WTC11 (cell line): ENCODE measurements around the gene CIBAR2. TPM values are rescaled to one million over a fixed set of nuclear protein-coding genes. Genes with fewer than 3 reads are reported as not detected.

Experiments used
- ATAC-seq: fragments of 200-7000 bp; cut with Tn5 transposase; 2 replicates; pipeline ENCODE4 v1.10.0; 2021; ENCODE audit warnings: mild to moderate bottlenecking, moderate library complexity
- CTCF ChIA-PET: fragments of 300-600 bp; sonication (Branson Sonifier 250); formaldehyde crosslinking; loops from one replicate; lab custom pipeline; 2021; ENCODE audit warnings: antibody characterized with exemption; lab: Charles Lee
- POLR2A ChIA-PET: fragments of 350-600 bp; sonication (Branson Sonifier 250); formaldehyde crosslinking; loops from one replicate; lab custom pipeline; 2021; ENCODE audit warnings: antibody characterized with exemption; lab: Charles Lee
- DNase-seq: peaks from one replicate; pipeline ENCODE4 v3.0.0; 2021; ENCODE audit warnings: low spot score
- H3K27ac Mint-ChIP-seq: 2 replicates; pipeline ENCODE4 v1.8.0; 2021; ENCODE audit warnings: mixed read lengths
- H3K27me3 Mint-ChIP-seq: 2 replicates; pipeline ENCODE4 v1.8.0; 2021; ENCODE audit warnings: low read depth, mild to moderate bottlenecking, moderate library complexity, mixed read lengths
- H3K36me3 Mint-ChIP-seq: 2 replicates; pipeline ENCODE4 v1.8.0; 2021; ENCODE audit warnings: mixed read lengths
- H3K4me1 Mint-ChIP-seq: 2 replicates; pipeline ENCODE4 v1.8.0; 2022; ENCODE audit warnings: mixed read lengths
- H3K4me3 Mint-ChIP-seq: 2 replicates; pipeline ENCODE4 v1.8.0; 2021; ENCODE audit warnings: mild to moderate bottlenecking, moderate library complexity, mixed read lengths
- H3K9me3 Mint-ChIP-seq: 2 replicates; pipeline ENCODE4 v1.8.0; 2021; ENCODE audit warnings: mixed read lengths
- FOXP1 ChIP-seq: sonication (generic); formaldehyde crosslinking; IDR thresholded peaks from 2 replicates; pipeline ENCODE4 v1.8.0; 2022; ENCODE audit warnings: missing genetic modification reagents, mild to moderate bottlenecking, moderate library complexity, borderline replicate concordance
- IRF2 ChIP-seq: sonication (generic); formaldehyde crosslinking; IDR thresholded peaks from 2 replicates; pipeline ENCODE4 v1.8.0; 2022; ENCODE audit warnings: low read depth, missing genetic modification reagents, borderline replicate concordance
- NFATC4 ChIP-seq: fragments of 250-450 bp; sonication (Bioruptor Pico); IDR thresholded peaks from 2 replicates; pipeline ENCODE4 v1.9.0; 2021; ENCODE audit warnings: mild to moderate bottlenecking
- NR2C2 ChIP-seq: sonication (generic); formaldehyde crosslinking; IDR thresholded peaks from 2 replicates; pipeline ENCODE4 v1.8.0; 2022; ENCODE audit warnings: mild to moderate bottlenecking, missing genetic modification reagents
- PRRX2 ChIP-seq: fragments of 250-450 bp; sonication (Bioruptor Pico); IDR thresholded peaks from 2 replicates; pipeline ENCODE4 v1.8.0; 2021; ENCODE audit warnings: mild to moderate bottlenecking
- TEAD1 ChIP-seq: sonication (generic); formaldehyde crosslinking; IDR thresholded peaks from 2 replicates; pipeline ENCODE4 v1.8.0; 2022; ENCODE audit warnings: mild to moderate bottlenecking, missing genetic modification reagents
- TEAD4 ChIP-seq: sonication (generic); formaldehyde crosslinking; IDR thresholded peaks from 2 replicates; pipeline ENCODE4 v1.8.0; 2022; ENCODE audit warnings: mild to moderate bottlenecking, missing genetic modification reagents
- TP53 ChIP-seq: sonication (generic); formaldehyde crosslinking; IDR thresholded peaks from 2 replicates; pipeline ENCODE4 v1.8.1; 2023; ENCODE audit warnings: mild to moderate bottlenecking, missing genetic modification reagents
- ZBTB21 ChIP-seq: sonication (generic); formaldehyde crosslinking; IDR thresholded peaks from 2 replicates; pipeline ENCODE4 v1.8.1; 2023; ENCODE audit warnings: mild to moderate bottlenecking, missing genetic modification reagents, borderline replicate concordance
- ZNF219 ChIP-seq: sonication (generic); formaldehyde crosslinking; IDR thresholded peaks from 2 replicates; pipeline ENCODE4 v1.8.0; 2023; ENCODE audit warnings: missing genetic modification reagents, mild to moderate bottlenecking, borderline replicate concordance
- ZNF396 ChIP-seq: fragments of 250-450 bp; sonication (Bioruptor Pico); IDR thresholded peaks from 2 replicates; pipeline ENCODE4 v1.8.0; 2021; ENCODE audit warnings: mild to moderate bottlenecking, moderate library complexity, borderline replicate concordance
- total RNA-seq: library from RNA; stranded (reverse); gene quantifications from 3 replicates; pipeline ENCODE4 v1.2.3, GENCODE V29; 2021
- TF ChIP-seq, protein P1 (sequence below): sonication (generic); formaldehyde crosslinking; IDR thresholded peaks from 2 replicates; pipeline ENCODE4 v1.8.0; 2022; ENCODE audit warnings: missing genetic modification reagents
- TF ChIP-seq, protein P2 (sequence below): sonication (generic); formaldehyde crosslinking; IDR thresholded peaks from 2 replicates; pipeline ENCODE4 v1.8.1; 2022; ENCODE audit warnings: low read depth, mild to moderate bottlenecking, moderate library complexity, missing genetic modification reagents, borderline replicate concordance
- TF ChIP-seq, protein P3 (sequence below): sonication (generic); formaldehyde crosslinking; IDR thresholded peaks from 2 replicates; pipeline ENCODE4 v1.8.0; 2023; ENCODE audit warnings: missing genetic modification reagents, mild to moderate bottlenecking, borderline replicate concordance
- TF ChIP-seq, protein P4 (sequence below): fragments of 250-450 bp; sonication (Bioruptor Pico); IDR thresholded peaks from 2 replicates; pipeline ENCODE4 v1.9.0; 2021; ENCODE audit warnings: mild to moderate bottlenecking
- TF ChIP-seq, protein P5 (sequence below): sonication (generic); formaldehyde crosslinking; IDR thresholded peaks from 2 replicates; pipeline ENCODE4 v1.8.0; 2023; ENCODE audit warnings: missing genetic modification reagents
- TF ChIP-seq, protein P6 (sequence below): sonication (generic); formaldehyde crosslinking; IDR thresholded peaks from 2 replicates; pipeline ENCODE4 v1.8.1; 2023; ENCODE audit warnings: mild to moderate bottlenecking, missing genetic modification reagents, borderline replicate concordance

Gene CIBAR2
- total RNA-seq, 1 experiment from 2014 or later = not detected

DNA sequence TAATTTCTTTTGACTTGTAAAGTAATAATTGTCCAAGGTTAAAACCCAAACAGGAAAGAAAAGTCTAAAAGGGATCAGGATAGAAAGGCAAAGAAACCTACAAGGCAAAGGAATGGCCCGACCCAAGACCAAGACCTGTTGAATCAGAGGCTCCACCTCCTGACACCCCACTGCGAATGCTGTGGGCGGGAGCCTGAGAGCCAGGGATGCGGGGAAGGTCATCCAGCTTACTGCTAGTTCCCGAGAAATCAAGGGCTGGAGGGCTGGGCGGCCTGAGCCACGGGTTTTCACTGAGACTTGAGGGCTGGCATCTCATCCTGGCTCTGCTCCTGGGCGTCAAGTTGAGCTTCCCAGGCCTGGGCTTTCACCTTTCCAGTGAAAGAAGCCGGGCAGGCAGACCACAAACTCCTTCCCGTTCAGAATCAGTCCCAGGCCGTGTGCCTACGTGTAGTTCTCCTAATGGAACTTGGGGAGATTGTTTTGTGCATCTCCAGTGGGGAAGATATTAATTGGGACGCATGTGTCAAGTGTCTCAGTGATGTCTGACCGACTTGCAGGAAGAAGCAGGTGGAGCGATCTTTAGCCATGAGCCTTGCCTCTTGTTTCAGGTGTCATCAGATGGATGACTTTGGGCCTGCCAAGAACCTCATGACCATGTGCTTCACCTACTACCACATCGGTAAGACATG, 36.9 kb downstream of the CIBAR2 start:
- H3K9me3 Mint-ChIP-seq = no peaks in the 10 kb centered on the region
- TF ChIP-seq, protein P1, sequence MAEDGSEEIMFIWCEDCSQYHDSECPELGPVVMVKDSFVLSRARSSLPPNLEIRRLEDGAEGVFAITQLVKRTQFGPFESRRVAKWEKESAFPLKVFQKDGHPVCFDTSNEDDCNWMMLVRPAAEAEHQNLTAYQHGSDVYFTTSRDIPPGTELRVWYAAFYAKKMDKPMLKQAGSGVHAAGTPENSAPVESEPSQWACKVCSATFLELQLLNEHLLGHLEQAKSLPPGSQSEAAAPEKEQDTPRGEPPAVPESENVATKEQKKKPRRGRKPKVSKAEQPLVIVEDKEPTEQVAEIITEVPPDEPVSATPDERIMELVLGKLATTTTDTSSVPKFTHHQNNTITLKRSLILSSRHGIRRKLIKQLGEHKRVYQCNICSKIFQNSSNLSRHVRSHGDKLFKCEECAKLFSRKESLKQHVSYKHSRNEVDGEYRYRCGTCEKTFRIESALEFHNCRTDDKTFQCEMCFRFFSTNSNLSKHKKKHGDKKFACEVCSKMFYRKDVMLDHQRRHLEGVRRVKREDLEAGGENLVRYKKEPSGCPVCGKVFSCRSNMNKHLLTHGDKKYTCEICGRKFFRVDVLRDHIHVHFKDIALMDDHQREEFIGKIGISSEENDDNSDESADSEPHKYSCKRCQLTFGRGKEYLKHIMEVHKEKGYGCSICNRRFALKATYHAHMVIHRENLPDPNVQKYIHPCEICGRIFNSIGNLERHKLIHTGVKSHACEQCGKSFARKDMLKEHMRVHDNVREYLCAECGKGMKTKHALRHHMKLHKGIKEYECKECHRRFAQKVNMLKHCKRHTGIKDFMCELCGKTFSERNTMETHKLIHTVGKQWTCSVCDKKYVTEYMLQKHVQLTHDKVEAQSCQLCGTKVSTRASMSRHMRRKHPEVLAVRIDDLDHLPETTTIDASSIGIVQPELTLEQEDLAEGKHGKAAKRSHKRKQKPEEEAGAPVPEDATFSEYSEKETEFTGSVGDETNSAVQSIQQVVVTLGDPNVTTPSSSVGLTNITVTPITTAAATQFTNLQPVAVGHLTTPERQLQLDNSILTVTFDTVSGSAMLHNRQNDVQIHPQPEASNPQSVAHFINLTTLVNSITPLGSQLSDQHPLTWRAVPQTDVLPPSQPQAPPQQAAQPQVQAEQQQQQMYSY (CRISPR knock-in tag) = no peak
- TF ChIP-seq, protein P2, sequence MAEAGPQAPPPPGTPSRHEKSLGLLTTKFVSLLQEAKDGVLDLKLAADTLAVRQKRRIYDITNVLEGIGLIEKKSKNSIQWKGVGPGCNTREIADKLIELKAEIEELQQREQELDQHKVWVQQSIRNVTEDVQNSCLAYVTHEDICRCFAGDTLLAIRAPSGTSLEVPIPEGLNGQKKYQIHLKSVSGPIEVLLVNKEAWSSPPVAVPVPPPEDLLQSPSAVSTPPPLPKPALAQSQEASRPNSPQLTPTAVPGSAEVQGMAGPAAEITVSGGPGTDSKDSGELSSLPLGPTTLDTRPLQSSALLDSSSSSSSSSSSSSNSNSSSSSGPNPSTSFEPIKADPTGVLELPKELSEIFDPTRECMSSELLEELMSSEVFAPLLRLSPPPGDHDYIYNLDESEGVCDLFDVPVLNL = no peak
- TF ChIP-seq, protein P3, sequence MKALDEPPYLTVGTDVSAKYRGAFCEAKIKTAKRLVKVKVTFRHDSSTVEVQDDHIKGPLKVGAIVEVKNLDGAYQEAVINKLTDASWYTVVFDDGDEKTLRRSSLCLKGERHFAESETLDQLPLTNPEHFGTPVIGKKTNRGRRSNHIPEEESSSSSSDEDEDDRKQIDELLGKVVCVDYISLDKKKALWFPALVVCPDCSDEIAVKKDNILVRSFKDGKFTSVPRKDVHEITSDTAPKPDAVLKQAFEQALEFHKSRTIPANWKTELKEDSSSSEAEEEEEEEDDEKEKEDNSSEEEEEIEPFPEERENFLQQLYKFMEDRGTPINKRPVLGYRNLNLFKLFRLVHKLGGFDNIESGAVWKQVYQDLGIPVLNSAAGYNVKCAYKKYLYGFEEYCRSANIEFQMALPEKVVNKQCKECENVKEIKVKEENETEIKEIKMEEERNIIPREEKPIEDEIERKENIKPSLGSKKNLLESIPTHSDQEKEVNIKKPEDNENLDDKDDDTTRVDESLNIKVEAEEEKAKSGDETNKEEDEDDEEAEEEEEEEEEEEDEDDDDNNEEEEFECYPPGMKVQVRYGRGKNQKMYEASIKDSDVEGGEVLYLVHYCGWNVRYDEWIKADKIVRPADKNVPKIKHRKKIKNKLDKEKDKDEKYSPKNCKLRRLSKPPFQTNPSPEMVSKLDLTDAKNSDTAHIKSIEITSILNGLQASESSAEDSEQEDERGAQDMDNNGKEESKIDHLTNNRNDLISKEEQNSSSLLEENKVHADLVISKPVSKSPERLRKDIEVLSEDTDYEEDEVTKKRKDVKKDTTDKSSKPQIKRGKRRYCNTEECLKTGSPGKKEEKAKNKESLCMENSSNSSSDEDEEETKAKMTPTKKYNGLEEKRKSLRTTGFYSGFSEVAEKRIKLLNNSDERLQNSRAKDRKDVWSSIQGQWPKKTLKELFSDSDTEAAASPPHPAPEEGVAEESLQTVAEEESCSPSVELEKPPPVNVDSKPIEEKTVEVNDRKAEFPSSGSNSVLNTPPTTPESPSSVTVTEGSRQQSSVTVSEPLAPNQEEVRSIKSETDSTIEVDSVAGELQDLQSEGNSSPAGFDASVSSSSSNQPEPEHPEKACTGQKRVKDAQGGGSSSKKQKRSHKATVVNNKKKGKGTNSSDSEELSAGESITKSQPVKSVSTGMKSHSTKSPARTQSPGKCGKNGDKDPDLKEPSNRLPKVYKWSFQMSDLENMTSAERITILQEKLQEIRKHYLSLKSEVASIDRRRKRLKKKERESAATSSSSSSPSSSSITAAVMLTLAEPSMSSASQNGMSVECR (CRISPR knock-in tag) = no peak
- TF ChIP-seq ZNF396 (CRISPR knock-in tag) = no peak
- no peak for TF ChIP-seq NR2C2 (CRISPR knock-in tag)
- 0 out of 2 replicates have a peak, but pooled peaks have one; percentile 15 for TF ChIP-seq FOXP1 (CRISPR knock-in tag)
- TF ChIP-seq, protein P4, sequence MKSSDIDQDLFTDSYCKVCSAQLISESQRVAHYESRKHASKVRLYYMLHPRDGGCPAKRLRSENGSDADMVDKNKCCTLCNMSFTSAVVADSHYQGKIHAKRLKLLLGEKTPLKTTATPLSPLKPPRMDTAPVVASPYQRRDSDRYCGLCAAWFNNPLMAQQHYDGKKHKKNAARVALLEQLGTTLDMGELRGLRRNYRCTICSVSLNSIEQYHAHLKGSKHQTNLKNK (CRISPR knock-in tag) = no peak
- peaks cover 13% of the 10 kb centered on the region for H3K36me3 Mint-ChIP-seq
- ChIA-PET CTCF (interaction anchor here (1.0 to 3.6 kb wide), 5 partner anchors 8 to 48 kb away, joined by 4 to 23 read pairs (median 8); partner anchors contain the start of gene KIAA0513), POLR2A (no interaction called here)
- no peak overlapping the region for H3K27ac Mint-ChIP-seq
- ATAC-seq (peak; percentile 91), DNase-seq (peak; percentile 87)
- no peak overlapping the region for H3K4me3 Mint-ChIP-seq
- peaks cover 16% of the 10 kb centered on the region for H3K4me1 Mint-ChIP-seq
- H3K27me3 Mint-ChIP-seq = peaks cover 36% of the 10 kb centered on the region

DNA sequence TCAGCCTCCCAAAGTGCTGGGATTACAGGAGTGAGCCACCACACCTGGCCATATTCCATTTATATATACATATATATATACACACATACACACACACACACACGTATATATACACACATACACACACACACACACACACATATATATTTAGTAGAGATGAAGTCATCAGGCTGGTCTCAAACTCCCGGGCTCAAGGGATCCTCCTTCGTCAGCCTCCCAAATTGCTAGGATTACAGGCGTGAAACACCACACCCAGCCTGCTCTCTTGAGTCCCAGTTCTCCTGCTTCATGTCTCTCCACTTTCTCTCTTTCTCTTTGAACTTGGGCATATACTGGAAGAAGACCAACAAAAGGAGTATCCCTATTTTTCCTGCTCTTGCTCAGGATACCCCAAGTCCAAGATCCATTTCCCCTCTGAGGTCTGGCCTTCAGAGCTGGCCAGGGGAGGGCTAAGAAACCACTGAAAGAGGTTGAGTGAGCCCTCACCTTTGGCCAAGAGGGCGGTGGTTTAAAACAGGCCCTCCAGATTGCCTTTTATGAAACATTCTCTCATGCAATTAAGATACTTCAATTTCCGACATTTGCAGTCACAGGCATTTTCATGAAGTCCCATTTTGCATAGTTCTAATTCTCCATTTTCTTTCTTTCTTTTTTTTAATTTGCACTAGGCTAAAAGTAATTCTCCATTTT, 37.9 kb downstream of the CIBAR2 start:
- no peak overlapping the region for H3K27ac Mint-ChIP-seq
- no peak overlapping the region for H3K4me3 Mint-ChIP-seq
- peaks cover 10% of the 10 kb centered on the region for H3K36me3 Mint-ChIP-seq
- ATAC-seq = no peak
- H3K4me1 Mint-ChIP-seq = peaks cover 16% of the 10 kb centered on the region
- DNase-seq = no peak
- ChIA-PET POLR2A (no interaction called here), CTCF (no interaction called here)
- no peaks in the 10 kb centered on the region for H3K9me3 Mint-ChIP-seq
- H3K27me3 Mint-ChIP-seq = peaks cover 28% of the 10 kb centered on the region
- TF ChIP-seq FOXP1 (CRISPR knock-in tag) = no peak
- TF ChIP-seq, protein P5, sequence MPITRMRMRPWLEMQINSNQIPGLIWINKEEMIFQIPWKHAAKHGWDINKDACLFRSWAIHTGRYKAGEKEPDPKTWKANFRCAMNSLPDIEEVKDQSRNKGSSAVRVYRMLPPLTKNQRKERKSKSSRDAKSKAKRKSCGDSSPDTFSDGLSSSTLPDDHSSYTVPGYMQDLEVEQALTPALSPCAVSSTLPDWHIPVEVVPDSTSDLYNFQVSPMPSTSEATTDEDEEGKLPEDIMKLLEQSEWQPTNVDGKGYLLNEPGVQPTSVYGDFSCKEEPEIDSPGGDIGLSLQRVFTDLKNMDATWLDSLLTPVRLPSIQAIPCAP = no peak
- TF ChIP-seq PRRX2 (CRISPR knock-in tag) = no peak
- TF ChIP-seq TEAD1 (CRISPR knock-in tag) = no peak
- no peak for TF ChIP-seq ZBTB21 (CRISPR knock-in tag)
- TF ChIP-seq TEAD4 (CRISPR knock-in tag) = no peak
- no peak for TF ChIP-seq IRF2 (CRISPR knock-in tag)
- no peak for TF ChIP-seq NR2C2 (CRISPR knock-in tag)
- TF ChIP-seq NFATC4 = no peak
- no peak for TF ChIP-seq ZNF219 (CRISPR knock-in tag)
- TF ChIP-seq, protein P6, sequence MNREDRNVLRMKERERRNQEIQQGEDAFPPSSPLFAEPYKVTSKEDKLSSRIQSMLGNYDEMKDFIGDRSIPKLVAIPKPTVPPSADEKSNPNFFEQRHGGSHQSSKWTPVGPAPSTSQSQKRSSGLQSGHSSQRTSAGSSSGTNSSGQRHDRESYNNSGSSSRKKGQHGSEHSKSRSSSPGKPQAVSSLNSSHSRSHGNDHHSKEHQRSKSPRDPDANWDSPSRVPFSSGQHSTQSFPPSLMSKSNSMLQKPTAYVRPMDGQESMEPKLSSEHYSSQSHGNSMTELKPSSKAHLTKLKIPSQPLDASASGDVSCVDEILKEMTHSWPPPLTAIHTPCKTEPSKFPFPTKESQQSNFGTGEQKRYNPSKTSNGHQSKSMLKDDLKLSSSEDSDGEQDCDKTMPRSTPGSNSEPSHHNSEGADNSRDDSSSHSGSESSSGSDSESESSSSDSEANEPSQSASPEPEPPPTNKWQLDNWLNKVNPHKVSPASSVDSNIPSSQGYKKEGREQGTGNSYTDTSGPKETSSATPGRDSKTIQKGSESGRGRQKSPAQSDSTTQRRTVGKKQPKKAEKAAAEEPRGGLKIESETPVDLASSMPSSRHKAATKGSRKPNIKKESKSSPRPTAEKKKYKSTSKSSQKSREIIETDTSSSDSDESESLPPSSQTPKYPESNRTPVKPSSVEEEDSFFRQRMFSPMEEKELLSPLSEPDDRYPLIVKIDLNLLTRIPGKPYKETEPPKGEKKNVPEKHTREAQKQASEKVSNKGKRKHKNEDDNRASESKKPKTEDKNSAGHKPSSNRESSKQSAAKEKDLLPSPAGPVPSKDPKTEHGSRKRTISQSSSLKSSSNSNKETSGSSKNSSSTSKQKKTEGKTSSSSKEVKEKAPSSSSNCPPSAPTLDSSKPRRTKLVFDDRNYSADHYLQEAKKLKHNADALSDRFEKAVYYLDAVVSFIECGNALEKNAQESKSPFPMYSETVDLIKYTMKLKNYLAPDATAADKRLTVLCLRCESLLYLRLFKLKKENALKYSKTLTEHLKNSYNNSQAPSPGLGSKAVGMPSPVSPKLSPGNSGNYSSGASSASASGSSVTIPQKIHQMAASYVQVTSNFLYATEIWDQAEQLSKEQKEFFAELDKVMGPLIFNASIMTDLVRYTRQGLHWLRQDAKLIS = no peak
- no peak for TF ChIP-seq TP53
